Prostate gland (tissue), 2 donors: ENCODE measurements around the gene PTPRT.

Experiments used
- CTCF ChIP-seq, 4 experiments: fragments of 200-600 bp in 2 of 4; fragments of 450-650 bp in 2 of 4; sonication (generic) in 2 of 4; IDR thresholded peaks; 1 replicate in 3 of 4; 2 replicates in 1 of 4; pipeline ENCODE4 v1.5.1; 2016 to 2019; ENCODE audit warnings: antibody characterized with exemption in 4 of 4, mild to moderate bottlenecking in 2 of 4, moderate library complexity in 2 of 4
- POLR2A ChIP-seq: fragments of 450-650 bp; IDR thresholded peaks from one replicate; pipeline ENCODE4 v1.6.1; 2016; ENCODE audit warnings: antibody characterized with exemption, mild to moderate bottlenecking
- POLR2AphosphoS5 ChIP-seq: sonication (generic); formaldehyde crosslinking; IDR thresholded peaks from one replicate; pipeline ENCODE4 v1.6.1; 2017; ENCODE audit warnings: antibody characterized with exemption

GRCh38 chr20:42193119-42193518 is 996.6 kb downstream of the PTPRT start:
- no peak for TF ChIP-seq CTCF (IDR thresholded peaks at IDR 0.05)
- TF ChIP-seq POLR2A = no peak
- no peak for TF ChIP-seq POLR2AphosphoS5
